ENCODE data around the gene FBXL7. TPM values are rescaled to one million over a fixed set of nuclear protein-coding genes. Genes with fewer than 3 reads are reported as not detected.

Gene FBXL7
- total RNA-seq, 1 donor from 2014 or later = 8.0 TPM

DNA sequence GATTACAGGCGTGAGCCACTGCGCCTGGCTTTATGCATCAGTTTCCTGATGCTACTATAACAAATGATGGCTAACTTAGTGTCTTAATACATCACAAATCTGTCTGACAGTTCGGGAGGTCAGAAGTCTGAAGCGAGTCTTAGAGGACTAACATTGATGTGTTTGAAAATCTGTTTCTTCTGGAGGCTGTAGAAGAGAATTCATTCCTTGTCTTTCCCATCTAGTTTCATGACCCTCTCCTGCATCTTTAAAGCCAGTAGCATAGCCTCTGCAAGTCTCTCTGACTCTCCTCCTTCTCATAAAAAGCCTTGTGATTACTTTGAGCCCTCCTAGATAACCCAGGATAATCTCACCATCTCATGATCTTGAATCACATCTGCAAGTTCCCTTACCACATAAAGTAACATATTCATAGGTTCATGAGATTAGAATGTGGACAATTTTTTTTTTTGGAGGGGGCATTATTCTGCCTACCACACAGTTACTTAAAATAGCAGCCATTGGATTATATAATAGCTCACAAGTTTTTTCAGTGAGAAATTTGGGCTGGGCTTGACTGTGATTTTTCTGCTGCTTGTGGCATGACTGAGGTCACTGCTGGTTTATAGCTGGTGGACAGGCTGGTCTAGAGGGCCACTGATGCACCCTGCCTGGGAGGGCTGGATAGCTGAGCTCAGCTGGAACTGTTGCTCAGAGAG lies 134.8 kb downstream of the FBXL7 start:
- H3K4me1 ChIP-seq = no peaks in the 10 kb centered on the region
- intact Hi-C loops (cut with DNase I) = no loop called here
- DNase-seq = no peak
- no peaks in the 10 kb centered on the region for H3K36me3 ChIP-seq
- no peak overlapping the region for H3K4me3 ChIP-seq
- no peaks in the 10 kb centered on the region for H3K27me3 ChIP-seq (ENCODE audit: low read depth)
- H3K9me3 ChIP-seq = no peaks in the 10 kb centered on the region
- TF ChIP-seq, protein P1, sequence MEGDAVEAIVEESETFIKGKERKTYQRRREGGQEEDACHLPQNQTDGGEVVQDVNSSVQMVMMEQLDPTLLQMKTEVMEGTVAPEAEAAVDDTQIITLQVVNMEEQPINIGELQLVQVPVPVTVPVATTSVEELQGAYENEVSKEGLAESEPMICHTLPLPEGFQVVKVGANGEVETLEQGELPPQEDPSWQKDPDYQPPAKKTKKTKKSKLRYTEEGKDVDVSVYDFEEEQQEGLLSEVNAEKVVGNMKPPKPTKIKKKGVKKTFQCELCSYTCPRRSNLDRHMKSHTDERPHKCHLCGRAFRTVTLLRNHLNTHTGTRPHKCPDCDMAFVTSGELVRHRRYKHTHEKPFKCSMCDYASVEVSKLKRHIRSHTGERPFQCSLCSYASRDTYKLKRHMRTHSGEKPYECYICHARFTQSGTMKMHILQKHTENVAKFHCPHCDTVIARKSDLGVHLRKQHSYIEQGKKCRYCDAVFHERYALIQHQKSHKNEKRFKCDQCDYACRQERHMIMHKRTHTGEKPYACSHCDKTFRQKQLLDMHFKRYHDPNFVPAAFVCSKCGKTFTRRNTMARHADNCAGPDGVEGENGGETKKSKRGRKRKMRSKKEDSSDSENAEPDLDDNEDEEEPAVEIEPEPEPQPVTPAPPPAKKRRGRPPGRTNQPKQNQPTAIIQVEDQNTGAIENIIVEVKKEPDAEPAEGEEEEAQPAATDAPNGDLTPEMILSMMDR (IDR thresholded peaks at IDR 0.05) = no peak
- H3K27ac ChIP-seq = no peak overlapping the region
- ATAC-seq = no peak

DNA sequence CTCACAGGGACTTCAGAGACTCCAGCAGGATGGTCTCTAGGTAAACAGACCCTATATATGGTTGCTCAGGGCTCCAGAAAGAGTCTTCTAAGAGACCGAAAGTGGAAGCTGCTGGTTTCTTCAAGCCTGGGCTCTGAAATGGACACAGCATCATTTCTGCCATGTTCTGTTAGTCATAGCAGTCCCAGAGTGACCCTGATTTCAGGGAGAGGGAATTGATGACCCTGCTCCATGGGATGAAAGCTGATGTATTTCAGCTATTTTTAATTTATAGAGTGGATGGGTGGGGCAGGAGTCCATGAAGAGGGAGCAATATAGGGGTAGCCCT lies 135.3 kb downstream of the FBXL7 start:
- Histone ChIP-seq H3K4me1 (no peaks in the 10 kb centered on the region), H3K27ac (no peak overlapping the region), H3K9me3 (no peaks in the 10 kb centered on the region), H3K27me3 (ENCODE audit: low read depth) (no peaks in the 10 kb centered on the region), H3K36me3 (no peaks in the 10 kb centered on the region), H3K4me3 (no peak overlapping the region)
- TF ChIP-seq, protein P1 (IDR thresholded peaks at IDR 0.05) = no peak
- DNase-seq = no peak
- intact Hi-C loops (cut with DNase I) = no loop called here
- no peak for ATAC-seq

DNA sequence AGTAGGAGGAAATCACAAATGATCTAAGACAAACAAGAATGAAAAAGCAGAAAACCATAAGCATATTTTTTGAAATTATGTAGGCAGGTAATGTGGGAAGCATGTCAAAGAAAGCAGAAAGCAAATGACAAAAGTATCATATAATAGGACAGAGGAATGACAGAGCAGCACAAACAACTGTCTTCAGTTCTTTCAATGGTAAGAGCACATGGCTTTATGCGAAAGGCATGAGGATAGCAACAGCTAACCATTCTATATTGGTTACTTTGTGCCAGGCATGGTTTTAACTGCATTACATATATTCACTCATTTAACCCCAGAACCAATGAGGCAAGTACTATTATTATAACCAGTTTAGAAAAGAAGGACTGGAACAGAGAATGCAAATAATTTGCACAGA lies 137.4 kb downstream of the FBXL7 start:
- TF ChIP-seq, protein P1 (IDR thresholded peaks at IDR 0.05) = no peak
- no peaks in the 10 kb centered on the region for H3K4me1 ChIP-seq
- ATAC-seq = no peak
- H3K27me3 ChIP-seq (ENCODE audit: low read depth) = no peaks in the 10 kb centered on the region
- intact Hi-C loops (cut with DNase I) = no loop called here
- H3K9me3 ChIP-seq = no peaks in the 10 kb centered on the region
- H3K27ac ChIP-seq = no peak overlapping the region
- no peaks in the 10 kb centered on the region for H3K36me3 ChIP-seq
- H3K4me3 ChIP-seq = no peak overlapping the region
- no peak for DNase-seq

DNA sequence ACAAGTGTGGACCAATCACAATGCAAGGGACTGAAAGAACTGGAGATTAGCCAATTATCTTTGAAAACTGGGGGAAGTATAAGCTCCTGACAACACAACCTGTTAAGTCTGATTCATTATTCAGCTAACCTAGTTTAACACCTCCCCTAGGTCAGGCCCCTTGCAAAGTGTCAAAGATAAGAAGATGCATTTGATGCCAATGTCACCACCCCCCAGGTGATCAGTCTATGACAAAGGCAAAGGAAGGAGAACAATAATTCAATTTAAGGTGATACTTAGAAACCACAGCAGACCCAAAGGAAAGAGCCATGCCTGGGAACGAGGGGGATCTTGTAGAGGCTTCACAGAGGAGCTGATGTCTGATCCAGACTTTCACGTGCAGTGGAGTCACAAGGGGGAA lies 137.9 kb downstream of the FBXL7 start:
- TF ChIP-seq, protein P1 (IDR thresholded peaks at IDR 0.05) = no peak
- intact Hi-C loops (cut with DNase I) = no loop called here
- no peak overlapping the region for H3K27ac ChIP-seq
- no peak for DNase-seq
- no peaks in the 10 kb centered on the region for H3K27me3 ChIP-seq (ENCODE audit: low read depth)
- no peaks in the 10 kb centered on the region for H3K9me3 ChIP-seq
- no peaks in the 10 kb centered on the region for H3K4me1 ChIP-seq
- no peak overlapping the region for H3K4me3 ChIP-seq
- H3K36me3 ChIP-seq = no peaks in the 10 kb centered on the region
- ATAC-seq = no peak

DNA sequence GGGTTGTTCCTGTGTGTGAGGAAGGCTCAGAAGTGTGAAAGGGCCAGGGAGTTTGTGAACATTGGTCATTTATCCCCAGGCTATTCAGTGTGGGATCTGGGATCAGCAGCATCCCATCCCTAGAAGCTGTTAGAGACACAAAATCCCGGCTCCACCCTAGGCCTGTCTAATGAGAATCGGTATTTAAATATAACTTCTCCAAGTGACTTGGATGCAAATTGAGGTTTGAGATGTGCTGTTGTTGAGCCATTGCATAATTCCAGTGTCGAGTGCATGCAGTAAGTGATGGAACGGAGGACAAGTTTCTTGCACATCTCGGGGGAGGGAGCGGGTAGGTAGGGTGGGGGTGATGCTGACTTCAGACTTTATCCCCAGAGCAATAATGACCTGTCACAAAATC lies 138.3 kb downstream of the FBXL7 start:
- DNase-seq = no peak
- H3K27ac ChIP-seq = no peak overlapping the region
- H3K9me3 ChIP-seq = no peaks in the 10 kb centered on the region
- no peak overlapping the region for H3K4me3 ChIP-seq
- H3K27me3 ChIP-seq (ENCODE audit: low read depth) = no peaks in the 10 kb centered on the region
- no peak for ATAC-seq
- no peaks in the 10 kb centered on the region for H3K36me3 ChIP-seq
- intact Hi-C loops (cut with DNase I) = no loop called here
- H3K4me1 ChIP-seq = no peaks in the 10 kb centered on the region
- TF ChIP-seq, protein P1 (IDR thresholded peaks at IDR 0.05) = no peak

Data from lower lobe of right lung (tissue), 2 donors.